Germinal center (tissue), 1 donor: ENCODE results near the gene SHISAL1.

Experiments
- DNase-seq: peaks from one replicate; pipeline ENCODE4 v3.0.0; 2012; ENCODE audit warnings: mixed read lengths, low spot score

SHISAL1 gene

DNA sequence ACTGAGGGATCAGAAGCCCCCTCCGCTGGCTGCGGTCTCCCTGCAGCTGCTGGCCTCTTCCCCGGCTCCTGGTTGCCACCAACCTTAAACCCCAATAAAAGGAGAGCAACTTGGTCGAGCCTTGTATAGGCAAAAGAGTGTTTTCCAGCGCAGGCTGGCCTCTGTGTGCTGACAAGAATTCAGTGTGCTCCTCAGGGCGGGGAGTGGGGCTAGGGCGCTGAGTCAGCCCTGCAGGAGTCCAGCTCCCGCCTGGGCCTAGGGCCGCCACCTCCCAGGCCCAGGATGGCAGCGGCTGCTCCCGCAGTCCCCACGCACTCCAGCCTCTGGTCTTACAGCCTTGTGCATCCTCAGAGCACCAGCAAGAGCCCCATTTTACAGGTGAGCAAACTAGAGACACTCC, at the start of gene SHISAL1:
TSS of gene SHISAL1 (minus strand) at position 186 of the 400 bp plus-strand sequence. CDS start 12,006 bp downstream, outside the sequence.
- DNase-seq, result no peak

DNA sequence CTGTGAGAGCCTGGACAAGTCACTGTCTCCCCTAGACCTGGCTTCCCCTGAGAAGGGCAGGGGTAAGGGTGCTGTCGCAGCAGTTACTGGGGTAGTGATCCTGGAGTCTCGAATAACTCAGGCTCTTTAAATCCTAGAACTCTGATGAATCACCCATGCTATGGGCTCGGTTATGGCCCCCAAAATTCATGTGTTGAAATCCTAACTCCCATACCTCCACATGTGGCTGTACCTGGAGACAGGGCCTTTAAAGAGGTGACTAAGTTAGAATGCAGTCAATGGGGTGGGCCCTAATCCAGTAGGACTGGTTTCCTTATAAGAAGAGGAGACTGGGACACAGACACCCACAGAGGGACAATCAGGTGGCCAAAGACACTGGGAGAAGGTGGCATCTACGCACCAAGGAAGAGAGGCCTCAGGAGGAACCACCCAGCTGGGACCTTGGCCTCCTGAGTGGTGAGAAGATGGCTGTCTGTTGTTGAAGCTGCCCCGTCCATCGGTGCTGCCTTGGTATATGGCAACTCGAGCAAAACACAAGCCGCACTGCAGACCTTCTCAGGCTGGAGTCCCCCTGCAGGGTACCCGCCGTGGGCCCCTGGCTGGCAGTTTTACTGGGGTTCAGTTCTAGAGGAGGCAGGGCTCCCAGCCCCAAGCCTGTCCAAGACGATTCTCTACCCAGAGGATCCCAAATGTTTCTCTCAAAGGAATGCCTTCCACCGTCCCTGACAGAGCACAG, 48.8 kb upstream of the SHISAL1 start:
- DNase-seq, result no peak

DNA sequence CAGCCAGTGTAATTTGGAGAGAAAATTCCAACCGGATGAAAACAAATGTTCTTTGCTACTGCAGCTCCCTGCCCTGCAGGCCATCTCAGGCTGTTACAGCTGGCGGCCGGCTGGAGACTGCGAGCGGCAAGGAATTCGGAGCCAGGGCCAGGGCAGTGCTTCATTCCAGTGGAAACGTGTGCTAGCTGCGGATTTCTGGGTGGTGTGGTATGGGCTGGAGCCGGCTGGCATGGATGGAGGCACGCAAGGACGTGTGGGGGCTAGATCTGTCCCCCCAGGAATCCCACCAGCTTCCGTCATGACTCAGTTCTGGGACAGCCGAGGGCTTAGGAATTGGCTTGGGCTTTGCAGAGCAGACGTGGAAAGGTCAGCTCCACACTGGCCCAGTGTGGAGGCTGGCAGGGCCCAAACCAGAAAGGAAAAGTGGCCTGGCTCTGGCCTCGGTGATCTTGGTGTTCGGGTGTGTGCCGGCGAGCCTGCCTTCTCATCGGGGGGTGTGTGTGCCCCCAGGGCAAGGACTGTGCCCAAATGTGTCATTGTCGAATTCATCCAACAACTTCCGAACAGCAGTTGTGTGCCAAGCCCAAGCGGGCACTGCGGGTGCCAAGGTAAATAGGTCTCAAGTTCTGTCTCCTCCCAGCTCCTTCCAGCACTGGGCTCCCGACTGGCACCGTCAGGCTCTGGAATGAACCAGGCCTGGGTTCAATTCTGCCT, 48.1 kb upstream of the SHISAL1 start:
- no peak for DNase-seq

DNA sequence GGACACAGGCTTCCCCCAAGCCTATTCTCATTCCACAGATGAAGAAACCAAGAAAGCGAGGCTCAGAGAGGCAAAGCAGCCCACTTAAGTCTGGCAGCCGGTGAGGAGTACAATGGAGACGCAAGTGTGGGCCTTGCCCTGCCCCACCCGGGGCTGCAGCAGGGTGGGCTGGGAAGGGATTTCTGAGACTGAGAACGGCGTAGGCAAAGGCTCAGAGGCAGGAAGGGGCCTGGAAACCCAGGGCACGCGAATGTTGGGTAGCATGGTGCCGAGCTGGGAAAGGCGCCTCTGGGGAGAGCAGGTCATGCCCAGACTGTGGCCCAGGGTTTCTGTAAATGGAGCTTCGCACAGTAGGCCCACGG, 47.5 kb upstream of the SHISAL1 start:
- no peak for DNase-seq

DNA sequence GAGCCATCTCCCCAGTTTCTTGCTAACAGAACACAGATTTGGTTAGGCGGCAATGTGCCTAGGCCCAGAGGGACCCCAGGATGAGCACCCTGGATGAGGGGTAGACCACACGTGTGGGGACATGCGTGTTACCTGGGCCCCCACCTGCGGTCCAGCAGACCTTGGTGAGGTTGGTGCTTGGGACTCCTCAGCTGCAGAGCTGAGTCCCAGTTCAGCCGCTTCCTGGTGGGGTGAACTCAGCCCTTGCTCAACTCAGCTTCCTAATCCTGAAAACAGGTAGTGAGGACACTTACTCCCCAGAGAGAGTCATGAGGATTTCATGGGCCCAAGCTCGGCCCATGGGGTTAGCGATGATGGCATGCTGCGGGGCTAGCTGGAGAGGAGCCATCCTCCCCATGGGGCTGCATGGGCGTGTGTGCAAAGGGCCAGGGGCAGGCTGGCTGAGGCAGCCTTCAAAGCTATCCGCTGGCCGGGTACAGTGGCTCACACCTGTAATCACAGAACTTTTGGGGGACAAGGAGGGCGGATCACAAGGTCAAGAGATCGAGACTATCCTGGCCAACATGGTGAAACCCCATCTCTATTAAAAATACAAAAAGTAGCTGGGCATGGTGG, 46.9 kb upstream of the SHISAL1 start:
- DNase-seq, result no peak

DNA sequence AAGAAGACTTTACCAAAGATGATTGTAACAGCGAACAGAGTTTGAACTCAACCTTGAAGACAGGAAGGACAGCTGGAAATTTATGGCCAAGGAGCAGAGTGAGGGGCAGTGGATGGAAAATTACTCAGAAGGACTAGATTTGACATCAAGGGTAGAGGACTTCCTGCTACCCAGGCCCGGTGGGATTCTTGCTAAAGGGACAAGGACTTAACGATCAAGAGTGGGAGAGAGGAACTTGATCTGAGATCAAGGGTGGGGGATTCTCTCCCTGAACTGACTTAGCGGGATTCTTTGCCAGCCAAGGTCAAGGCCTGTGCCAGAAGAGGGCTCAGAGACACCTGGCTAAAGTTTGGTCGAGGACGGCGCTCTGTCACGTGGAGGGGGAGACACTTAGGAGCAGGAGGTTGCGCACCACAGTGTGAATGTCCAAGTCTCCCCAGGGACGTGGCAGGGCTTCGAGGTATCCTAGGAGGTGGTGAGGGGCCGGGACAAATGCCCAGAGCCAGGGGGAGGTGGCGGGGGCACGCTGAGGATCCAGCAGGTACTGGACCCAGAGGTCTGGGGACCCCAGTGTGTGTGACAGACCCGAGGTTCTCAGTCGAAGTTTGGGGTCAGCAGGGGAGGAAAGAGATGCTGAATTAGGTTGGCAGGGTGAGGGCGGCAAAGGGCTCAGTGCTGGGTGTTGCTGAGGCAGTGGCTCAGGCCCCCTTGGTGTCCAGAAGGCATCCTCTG, 46.1 kb upstream of the SHISAL1 start:
- no peak for DNase-seq

DNA sequence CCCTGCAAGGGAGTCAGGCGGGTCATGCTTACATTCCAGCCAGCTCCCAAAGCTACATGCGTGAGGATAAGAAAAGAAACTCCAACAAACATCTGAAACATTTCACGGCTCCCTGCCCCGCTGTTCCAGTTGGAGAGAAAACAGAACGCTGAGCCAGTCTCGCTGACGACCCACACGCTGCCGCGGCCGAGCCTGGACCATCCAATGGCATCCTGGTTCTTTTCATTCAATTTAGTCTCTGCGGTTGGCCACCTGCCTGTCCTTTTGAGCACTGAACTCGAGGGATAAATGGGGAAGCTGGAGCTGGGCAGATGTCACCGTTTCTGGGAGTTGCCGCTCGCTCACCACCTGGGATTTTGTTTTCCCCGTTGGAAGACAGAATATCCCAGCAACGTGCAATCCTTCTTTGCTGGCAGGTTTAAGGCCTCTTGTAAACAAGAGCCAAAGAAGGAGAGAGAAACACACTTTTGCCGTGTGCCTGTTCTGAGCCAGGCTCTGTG, 45.3 kb upstream of the SHISAL1 start:
- DNase-seq, result no peak

DNA sequence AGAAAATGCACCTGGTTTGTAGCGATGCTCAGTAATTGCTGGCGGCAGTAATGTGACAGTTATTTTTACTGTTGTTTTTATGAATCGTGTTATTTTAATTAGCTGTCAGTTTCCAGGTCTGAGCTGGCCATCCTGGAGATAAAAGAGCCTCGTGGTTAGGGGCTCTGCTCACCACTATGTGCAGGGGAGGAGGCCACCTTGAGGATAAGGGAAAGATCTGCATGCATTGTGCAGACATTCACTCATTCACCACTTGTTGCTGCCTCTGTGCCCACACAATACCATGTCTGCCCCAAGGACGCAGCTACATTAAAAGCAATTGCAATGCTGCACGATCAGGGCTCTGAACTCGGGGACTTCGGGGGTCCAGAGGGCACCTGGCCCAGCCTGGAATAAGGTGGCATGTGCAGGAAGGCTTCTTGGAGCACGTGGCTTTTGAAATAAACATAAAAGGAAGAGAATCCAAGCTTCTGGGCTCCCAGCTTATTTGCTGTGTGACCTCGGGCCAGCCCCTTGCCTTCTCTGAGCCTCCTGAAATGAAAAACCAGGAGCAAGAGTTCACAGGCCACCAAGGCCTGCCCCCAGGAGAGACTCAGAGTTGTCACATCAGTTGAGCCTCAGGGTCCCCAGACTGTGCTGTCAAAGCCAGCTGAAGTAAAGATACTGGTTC, 44.7 kb upstream of the SHISAL1 start:
- DNase-seq, result no peak

DNA sequence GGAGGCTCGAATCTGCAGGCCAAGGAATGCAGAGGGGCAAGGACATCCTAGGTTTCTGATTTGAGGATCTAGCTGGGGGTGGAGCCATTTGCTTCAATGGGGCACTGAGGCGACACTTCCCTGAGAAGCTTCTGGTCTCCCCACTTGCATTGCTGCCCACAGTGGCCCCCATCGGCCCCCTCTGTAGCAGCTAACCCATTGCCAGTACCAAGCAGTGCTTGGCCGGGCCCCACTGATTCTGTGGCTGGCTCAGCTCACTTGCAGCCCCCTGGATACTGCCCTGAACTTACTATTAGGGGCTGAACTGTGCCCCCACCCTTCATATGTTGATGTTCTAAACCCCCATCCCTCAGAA, 42.9 kb upstream of the SHISAL1 start:
- DNase-seq, result no peak

DNA sequence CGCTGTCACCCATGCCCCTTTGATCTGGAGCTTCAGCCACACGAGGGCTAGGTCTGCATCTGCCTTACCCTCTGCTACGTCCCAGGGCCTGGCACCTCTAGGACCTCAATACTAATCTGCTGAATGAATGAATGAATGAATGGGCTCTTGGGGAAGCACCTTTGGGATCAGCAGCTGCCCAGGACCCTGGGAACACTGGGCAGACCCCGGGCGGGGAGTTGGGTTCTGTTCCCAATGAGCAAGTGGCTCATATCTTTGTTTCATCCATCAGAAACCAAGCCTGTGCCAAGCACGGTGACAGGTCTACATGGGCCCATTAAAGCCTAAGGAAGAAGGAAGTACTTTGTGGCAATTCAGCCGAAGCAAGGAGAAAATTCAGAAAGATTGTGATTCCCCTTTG, 41.5 kb upstream of the SHISAL1 start:
- no peak for DNase-seq

DNA sequence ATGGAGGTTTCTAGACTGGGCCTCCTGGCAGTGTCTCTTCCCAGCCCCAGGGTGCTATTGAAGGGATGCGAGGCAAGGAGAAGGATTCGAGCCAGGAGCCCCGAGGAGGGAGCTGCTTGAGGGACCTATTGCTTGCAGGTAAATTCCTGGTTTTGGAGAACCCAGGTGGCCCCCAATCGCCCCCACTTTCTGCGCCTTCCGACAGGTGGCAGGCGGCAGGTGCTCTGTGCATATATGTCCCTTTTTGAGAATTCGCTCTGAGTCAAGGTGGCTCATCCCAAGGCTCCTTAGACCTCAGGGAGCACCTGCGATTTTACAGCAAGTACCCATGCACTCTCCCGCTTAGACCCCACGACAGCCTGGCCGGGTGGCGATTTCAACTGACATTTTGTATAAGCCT, 40.3 kb upstream of the SHISAL1 start:
- no peak for DNase-seq

DNA sequence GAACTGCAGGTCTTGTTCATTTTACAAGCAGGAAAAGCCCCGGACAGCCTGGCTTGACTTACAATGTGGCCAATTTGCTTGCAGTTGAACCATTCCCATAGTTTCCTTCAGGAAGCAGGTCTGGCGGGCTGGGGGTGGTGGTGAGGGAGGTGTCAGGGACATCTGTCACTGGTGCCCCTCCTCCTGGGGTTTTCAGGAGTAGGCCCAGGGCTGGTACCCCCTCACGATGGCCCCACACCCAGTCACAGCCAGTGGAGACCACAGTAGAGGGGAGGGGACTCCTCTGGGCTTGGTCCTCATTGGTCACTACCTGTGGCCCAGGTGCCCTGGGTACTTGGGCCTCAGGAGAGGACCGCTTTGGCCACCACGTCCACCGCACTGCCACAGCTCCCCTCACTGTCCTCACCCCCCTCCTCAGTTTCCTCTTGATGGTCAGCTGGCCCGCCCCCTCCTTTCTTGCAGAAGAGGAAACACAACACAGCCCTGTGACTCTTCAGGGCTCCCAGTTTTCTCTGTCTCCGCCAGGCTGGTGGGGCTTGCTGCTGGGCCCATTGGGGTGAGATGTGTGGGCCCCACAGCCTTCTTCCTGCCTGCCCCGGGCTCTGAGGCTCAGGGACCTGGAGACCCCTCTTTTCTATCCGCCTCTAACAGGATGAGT, 39.8 kb upstream of the SHISAL1 start:
- DNase-seq, result no peak

DNA sequence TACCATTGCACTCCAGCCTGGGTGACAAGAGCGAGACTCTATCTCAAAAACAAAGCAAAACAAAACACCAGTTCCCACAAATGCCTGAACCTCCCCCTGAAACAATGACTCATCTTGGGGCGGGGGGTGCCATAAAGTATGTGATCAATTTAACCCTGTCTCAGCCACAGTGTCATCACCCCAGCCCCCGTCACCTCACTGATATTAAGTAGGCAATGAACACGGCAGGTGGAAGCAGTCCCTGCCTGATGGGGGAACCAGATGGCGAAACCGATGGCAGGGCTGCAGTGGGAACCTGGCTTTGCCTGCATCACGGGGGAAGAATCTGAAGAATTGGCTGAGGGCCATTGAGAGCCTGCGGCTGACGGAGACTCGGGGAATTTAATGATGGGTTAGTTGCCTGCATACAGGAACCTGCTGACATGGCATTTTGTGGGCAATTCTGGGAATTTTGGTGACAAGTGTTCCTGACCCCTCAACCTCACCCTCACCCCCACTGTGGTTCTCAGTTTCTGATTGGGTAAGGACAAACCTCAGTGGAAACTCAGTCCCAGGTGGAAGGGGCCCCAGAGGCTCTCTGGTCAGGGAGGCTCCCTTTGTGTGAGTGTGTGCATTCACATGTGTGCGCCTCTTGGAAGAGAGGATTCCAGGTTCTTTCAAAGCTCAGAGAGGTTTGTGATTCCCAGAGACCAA, 39.1 kb upstream of the SHISAL1 start:
- DNase-seq, result no peak

DNA sequence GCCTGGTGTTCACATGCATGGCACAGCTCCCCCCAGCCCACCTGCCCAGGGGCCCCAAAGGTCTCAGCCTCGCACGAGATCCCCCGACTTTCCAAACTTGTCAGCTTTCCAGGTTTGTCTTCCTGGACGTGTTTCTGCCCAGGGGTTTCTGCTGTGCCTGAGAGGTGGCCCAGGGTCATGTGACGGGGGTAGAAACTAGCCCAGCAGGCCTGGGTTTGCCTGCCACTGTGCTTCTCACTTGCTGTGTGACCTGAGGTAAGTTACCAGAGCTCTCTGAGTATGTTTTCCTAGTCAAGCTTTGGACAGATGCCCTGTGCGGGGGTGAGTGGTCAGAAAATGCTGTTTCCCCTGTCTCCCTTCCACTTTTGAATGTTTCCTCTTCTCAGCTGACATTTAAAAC, 38.3 kb upstream of the SHISAL1 start:
- DNase-seq, result no peak

DNA sequence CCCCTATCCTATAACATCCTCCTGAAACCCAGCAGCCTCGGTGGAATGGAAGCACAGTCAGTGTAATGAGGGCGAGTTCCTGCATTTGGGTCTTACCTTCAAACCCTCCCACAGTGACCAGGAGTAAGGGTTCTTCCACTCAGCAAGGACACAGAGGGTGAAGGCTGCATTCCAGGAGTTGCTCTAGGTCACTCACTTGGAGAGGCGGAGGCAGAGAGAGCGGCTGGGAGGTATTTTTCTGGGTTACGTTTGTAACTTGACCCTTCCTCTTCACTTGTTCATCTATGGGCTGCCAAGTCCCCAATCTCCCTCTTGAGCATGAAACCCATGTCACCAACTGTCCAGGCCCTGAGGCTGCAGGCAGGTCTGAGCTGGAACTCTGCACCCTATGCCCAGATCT, 36.8 kb upstream of the SHISAL1 start:
- no peak for DNase-seq

DNA sequence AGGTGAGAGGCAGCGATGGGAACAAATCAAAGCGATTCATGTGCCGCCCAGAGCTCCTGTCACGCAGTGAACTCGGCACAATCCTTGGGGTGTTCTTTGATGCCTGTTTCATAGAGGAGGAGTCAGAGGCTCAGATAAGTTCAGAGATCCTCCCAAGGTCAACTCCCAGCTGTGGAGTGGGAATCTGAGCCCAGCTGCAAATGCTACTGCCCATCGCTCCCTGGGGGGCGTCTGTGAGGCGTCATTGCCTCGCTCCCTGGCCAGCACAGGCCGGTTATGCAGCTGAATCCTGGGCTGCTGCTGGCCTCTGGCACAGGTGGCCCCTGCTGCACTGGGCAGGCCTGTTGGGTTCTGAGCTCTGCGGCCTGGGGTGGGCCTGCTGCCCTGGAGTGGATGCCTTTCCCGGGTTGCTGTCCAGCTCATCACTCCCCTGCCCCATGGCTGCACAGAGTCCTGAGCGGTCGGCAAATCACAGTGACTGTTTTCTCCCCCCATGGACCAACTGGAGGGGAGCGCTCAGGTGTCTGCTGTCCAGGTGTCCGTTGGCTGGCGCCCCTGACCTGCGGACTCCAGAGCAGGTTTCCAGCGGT, 36.3 kb upstream of the SHISAL1 start:
- DNase-seq, result no peak

DNA sequence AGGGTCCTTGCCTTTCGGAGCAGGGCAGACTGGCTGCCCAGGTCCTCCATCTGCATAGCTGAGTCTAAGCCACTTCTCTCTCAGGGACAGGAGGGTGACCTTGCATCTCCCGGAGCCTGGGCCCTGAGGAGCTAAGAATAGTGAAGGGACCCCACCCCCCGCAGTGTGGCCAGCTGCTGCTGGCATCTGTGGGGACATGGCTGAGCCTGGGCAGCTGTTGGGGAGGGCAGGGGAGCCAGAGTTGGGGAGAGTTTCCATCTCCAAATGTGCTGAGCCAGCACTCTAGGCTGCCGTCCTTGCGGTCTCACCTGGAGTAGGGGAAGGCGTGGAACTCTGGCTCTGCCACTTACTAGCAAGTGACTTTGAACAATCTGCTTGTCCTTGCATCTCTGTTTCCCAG, 34.8 kb upstream of the SHISAL1 start:
- DNase-seq, result no peak

DNA sequence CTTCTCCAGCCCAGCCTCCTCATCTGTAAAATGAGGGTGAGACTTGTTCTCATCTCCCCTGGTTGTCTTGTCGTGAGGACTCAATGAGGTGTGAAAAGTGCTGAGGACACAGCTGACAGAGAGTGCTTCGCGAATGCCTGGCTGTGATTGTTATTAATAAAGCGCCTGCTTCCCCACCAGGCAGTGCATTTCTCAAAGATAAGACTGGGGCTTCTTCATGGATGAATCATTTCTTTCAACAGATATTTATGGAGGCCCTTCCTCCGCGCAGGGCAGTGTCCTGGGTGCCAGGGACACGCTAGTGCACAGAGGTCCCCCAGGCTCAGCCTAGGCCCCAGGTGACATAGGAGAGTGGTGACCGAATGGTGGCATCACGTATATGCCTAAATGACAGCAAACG, 34.3 kb upstream of the SHISAL1 start:
- no peak for DNase-seq

DNA sequence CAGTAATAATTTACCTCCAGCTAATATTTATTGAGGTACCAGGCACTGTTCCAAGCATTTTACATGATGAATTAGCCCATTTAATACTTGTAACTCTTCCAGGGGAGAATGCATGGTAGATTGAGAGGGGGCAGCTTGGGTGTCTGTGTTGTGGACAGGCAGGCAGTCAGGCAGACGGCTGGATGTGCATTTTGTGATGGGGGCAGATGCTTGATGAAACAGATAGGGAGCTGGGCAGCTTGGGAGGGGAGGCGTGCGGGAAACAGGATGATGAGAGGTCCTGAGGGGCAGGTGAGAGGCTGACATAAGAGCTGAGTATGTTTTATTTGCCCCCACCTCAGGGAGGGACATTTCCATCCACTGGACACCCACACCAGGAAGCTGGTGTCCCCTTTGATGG, 33.1 kb upstream of the SHISAL1 start:
- no peak for DNase-seq

DNA sequence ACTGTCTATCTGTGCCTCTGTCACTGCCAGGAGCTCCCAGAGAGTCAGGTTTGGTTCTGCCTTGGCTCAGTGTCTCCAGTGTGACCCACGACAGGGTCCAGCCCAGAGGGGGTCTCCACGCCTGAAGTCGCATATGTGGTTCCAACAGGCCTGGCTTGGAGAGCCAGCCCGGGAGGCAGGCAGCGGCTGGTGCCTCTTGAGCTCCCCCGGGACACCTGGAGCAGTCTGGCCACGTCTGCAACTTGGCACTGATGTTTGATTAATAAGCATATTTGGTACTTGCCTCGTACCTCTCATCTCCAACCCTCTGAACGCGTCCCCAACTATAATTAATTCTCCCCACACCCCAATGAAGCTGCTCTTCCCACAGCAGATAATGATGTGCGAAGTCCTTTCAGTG, 31.7 kb upstream of the SHISAL1 start:
- no peak for DNase-seq
